Esophagus muscularis mucosa (tissue), 3 donors: Measurements from ENCODE around the gene CALML6.

ENCODE experiments used
- POLR2A ChIP-seq: fragments of 450-650 bp; IDR thresholded peaks from one replicate; pipeline ENCODE4 v1.6.1; 2017; ENCODE audit warnings: antibody characterized with exemption, moderate library complexity, mild to moderate bottlenecking, low read depth
- TF ChIP-seq, protein P1 (sequence below), 3 experiments: fragments of 200-600 bp in 2 of 3; fragments of 450-650 bp in 1 of 3; sonication (generic) in 2 of 3; IDR thresholded peaks; one replicate each; pipeline ENCODE4 v1.5.1; 2017 to 2019; ENCODE audit warnings: antibody characterized with exemption in 3 of 3, mild to moderate bottlenecking in 2 of 3, moderate library complexity in 1 of 3

DNA sequence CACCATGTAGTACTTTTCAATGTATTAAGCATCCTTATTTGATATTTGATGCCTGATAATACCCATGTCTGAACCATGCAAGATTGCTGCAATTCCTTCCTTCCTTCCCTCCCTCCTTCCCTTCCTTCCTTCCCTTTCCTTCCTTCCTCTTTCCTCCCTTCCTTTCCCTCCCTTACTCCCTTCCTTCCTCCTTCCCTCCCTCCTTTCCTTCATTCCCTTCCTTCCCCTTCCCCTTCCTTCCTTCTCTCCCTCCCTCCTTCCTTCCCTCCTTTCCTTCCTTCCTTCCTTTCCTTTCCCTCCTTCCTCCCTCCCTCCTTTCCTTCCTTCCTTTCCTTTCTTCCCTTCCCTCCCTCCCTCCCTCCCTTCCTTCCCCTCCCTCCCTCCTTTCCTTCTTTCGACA lies 33.7 kb downstream of the CALML6 start:
- TF ChIP-seq, protein P1, sequence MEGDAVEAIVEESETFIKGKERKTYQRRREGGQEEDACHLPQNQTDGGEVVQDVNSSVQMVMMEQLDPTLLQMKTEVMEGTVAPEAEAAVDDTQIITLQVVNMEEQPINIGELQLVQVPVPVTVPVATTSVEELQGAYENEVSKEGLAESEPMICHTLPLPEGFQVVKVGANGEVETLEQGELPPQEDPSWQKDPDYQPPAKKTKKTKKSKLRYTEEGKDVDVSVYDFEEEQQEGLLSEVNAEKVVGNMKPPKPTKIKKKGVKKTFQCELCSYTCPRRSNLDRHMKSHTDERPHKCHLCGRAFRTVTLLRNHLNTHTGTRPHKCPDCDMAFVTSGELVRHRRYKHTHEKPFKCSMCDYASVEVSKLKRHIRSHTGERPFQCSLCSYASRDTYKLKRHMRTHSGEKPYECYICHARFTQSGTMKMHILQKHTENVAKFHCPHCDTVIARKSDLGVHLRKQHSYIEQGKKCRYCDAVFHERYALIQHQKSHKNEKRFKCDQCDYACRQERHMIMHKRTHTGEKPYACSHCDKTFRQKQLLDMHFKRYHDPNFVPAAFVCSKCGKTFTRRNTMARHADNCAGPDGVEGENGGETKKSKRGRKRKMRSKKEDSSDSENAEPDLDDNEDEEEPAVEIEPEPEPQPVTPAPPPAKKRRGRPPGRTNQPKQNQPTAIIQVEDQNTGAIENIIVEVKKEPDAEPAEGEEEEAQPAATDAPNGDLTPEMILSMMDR (IDR thresholded peaks at IDR 0.05), result no peak
- no peak for TF ChIP-seq POLR2A
